ENCODE measurements around the gene OR2T5.
"Not testable (repeated sequence)": the region's sequence is repeated elsewhere in the genome, so short reads cannot be mapped to it uniquely, and the experiment has no call there.

OR2T5 gene, protein sequence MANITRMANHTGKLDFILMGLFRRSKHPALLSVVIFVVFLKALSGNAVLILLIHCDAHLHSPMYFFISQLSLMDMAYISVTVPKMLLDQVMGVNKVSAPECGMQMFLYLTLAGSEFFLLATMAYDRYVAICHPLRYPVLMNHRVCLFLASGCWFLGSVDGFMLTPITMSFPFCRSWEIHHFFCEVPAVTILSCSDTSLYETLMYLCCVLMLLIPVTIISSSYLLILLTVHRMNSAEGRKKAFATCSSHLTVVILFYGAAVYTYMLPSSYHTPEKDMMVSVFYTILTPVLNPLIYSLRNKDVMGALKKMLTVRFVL

DNA sequence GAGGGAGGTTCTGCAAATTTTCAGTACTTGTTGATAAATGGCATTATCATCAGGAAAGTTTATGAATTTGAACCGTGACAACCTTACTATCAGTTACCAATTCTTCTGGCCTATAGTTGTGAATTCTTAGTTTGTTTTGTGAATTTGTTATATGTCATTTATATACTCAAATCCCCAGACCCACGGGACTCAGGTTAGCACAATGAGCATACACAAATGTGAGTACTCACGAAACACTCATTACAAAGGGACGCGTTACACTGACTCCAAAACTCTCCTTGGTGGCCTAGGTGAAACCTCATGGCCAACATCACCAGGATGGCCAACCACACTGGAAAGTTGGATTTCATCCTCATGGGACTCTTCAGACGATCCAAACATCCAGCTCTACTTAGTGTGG, at the start of gene OR2T5:
OR2T5 (plus strand) TSS at position 301 of the 400 bp plus-strand sequence; CDS start at position 301, 0 bp downstream.
- DNase-seq (ENCODE audit: low spot score), result not testable (repeated sequence)

DNA sequence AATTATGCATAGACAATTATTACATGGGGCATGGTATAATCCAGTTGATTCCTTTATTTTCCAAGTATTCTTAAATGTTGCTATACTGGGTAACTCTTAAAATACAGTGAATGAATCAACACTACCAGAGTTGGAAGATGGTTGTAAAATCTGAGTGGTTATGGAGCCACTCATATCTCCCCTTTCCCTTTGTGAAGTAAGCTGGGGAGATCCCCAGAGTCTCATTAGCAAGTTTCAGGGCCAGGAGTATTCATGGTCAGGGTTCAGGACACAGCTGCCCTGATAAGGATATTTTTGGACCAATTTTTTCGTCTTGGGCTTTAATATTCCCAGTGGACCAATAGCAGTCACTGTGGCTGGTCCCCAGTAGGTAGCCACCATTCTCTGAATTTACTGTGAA, 49.7 kb upstream of the OR2T5 start:
- DNase-seq (ENCODE audit: low spot score), result not testable (repeated sequence)

DNA sequence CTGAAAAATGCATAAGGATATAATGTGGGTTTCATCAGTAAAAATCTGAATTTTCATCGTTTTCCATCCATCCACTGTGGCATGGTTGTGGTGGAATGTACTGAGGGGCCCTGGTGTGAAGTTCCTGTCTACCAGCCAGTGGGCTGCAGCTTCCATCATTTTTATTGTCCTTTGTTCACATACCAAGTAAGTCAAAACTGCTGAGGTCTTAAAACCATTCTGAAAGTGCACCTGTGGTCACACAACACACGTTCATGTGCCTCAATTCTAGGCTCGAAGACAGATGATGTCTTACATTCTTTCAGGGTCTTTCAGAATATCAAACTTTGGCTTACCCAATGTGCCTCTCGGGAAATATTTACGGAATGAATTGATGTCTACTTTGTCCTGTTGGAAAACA, 49.1 kb upstream of the OR2T5 start:
- not testable (repeated sequence) for DNase-seq (ENCODE audit: low spot score)

DNA sequence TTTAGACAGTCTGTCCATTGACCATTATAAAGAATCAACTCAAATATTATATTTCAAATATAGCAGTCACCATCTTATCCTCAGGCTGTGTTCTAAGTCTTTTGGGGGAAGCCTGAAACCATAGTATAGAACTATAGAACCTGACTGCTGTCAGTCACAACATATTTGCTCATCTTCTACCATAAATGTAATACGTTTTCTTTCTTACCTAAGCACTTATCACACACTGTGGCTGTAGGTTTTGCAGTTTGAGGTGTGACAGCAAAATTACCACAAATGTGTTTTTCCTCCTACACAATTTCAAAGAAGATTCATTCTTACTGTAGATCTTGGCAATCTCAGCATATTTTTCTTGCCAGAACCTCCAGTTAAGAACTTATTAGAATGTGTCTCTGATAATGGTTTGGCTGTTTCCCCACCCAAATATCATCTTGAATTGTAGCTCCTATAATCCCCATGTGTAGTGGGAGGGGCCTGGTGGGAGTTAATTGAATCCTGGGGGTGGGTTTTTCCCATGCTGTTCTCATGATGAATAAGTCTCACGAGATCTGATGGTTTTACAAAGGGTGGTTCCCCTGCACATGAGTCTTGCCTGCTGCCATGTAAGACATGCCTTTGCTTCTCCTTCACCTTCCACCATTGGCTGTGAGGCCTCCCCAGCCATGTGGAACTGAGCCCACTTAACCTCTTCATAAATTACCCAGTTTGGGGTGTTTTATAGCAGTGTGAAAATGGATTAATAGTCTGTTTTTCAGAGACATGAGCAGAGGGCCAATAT, 45.7 kb upstream of the OR2T5 start:
- DNase-seq (ENCODE audit: low spot score), result not testable (repeated sequence)

DNA sequence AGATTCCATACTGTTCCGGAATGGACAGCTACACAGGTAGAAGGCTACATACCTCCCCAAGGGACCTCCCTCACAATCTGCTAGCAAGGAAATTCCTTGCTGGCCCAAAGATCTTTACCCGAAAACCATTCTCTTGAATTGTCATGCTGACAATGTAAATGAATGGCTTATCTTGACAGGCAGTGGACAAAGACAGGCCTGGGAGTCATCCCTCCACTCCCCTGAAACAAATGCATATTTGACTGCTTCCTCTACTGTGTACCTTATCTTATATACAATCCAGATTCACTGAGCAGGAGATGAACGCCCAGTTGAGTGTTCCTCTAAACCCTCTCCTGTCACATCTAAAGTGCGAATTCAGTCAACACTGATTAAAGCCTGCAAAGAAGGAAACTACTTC, 43.8 kb upstream of the OR2T5 start:
- DNase-seq (ENCODE audit: low spot score), result not testable (repeated sequence)

DNA sequence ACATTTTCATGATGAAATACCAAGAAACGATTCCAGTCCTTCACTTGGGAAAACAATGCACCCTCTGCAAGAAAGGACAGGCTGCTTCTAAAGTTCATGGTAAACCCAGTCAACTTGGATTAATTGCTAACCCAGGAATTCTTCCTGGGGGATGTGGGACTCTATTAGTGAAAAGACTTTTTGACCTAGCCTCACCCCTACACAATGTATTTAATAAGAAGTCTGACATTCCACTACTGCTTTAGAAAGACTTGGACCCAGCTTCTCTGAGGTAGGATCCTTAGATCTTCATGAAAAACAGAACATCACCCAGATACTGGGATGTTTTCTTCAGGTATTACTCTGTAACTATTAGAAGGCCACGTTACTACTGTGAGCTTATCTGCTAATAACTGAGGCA, 43.0 kb upstream of the OR2T5 start, which contains the start of gene OR2T2:
OR2T2 (plus strand) TSS at position 239 of the 400 bp plus-strand sequence. CDS start 7,161 bp downstream, outside the sequence.
- DNase-seq (ENCODE audit: low spot score), result not testable (repeated sequence)

DNA sequence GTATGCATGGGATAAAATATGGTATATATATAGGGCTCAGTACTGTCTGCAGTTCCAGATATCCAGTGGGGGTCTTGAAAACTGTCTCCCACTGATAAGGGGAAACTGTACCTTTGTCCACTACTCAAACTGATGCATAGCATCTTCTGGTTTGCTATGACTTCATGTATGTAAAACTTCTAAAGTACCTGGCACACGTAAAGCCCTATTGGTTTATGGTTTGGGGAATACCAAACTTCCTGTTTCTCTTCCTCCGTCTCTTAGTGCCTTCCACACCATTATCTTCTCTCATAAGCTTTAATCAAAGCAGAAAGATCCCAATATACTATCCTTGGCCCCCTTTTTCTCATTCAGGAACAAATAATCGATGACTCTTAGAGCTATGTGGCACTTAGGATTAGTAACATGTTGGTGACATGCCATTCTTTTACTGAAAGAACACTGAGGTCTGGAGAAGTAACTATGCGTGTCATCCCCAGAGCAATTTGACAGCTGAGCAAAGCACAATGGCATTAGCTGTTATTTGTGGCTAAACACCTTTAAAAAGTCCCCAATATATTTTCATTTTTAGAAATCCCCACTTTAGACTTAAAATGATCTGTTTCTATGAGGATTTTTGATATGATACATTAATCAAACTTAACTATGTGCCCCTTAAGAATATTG, 39.8 kb upstream of the OR2T5 start:
- not testable (repeated sequence) for DNase-seq (ENCODE audit: low spot score)

DNA sequence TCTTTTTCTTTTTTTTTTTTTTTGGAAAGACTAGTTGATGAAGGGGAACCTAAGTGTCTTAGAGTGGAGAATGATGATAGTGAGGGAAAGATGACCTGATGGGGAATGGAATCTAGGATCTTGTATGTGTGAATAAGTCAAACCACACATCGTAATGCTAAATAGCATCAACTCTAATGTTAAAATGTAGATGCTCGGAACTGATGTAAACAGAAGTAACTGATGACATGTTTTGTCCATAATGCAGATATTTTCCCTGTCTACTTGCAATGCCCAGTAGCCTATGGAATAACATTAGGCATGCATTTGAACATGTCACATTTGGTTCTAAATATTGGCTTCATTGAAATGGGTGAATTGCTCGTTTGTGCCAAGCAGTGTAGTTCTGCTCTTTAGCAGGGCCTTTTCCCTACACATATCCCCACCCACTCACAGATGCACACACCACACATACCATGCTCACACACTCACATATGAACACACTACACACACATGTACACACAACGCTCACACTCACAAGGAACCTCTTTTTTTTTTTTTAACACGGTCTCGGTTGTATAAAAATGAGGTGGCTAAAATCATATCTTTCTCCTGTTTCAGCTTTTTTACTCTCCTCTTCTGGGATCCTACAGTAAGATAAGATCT, 38.4 kb upstream of the OR2T5 start:
- DNase-seq (ENCODE audit: low spot score), result not testable (repeated sequence)

DNA sequence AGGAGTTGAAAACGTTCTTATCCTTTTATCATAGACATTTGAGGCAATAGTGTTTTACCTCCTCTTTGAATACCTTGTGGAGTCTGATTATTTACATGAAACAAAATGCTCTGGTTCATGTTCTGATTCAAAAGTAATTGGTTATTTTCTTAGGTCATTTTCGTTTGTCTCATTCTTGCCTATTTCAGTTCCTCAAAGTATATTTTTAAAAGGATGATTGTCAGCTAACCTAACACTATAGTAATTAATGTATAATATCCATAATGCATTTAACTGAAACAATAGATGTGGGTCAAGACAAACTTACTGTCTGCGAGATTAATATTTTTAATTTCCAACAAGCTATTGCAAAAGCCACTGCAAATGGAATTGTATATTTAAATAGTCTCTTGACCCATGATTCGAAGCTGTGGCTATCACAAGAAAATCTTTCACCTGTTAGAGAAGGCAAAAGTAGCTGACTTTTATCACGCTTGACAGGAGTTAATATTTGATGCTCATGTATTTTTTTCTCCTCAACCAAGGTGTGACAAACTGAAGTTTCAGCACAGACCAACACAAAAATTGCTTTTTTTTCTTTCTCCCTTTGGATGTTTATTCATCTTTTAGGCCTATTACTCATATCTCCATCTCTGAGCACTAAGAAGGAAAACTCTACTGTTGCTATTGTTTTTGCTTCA, 37.8 kb upstream of the OR2T5 start:
- DNase-seq (ENCODE audit: low spot score), result not testable (repeated sequence)

DNA sequence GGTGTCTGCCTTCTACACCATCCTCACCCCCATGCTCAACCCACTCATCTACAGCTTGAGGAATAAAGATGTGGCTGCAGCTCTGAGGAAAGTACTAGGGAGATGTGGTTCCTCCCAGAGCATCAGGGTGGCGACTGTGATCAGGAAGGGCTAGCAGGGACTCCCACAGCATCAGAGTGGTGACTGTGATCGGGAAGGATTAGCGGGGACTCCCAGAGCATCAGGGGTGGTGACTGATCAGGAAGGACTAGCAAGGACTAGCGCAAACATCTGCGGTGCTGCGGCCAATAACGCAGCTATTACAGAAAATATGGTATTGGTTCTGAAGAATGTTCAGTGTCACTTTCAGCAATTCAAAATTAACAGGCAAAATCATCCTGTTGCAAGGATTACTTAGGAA, 34.8 kb upstream of the OR2T5 start:
- not testable (repeated sequence) for DNase-seq (ENCODE audit: low spot score)

DNA sequence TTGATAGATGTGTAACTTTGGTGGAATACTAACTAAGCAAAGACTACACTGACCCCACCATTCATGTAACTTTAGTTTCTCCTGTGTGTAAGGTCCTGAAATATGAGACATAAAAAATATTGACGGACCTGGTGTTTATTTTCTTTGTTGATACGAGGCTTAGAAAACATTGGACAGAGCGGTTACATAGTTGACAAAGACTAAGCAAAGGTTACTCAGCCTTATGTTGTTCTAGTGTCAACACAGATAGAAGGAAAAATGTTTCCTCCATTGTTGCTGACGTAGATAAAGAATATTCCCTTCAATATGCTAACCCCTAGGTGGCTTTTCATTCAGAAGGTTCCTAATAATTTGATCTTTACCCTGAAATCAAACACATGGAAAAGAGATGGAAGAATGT, 33.3 kb upstream of the OR2T5 start:
- DNase-seq (ENCODE audit: low spot score), result not testable (repeated sequence)

DNA sequence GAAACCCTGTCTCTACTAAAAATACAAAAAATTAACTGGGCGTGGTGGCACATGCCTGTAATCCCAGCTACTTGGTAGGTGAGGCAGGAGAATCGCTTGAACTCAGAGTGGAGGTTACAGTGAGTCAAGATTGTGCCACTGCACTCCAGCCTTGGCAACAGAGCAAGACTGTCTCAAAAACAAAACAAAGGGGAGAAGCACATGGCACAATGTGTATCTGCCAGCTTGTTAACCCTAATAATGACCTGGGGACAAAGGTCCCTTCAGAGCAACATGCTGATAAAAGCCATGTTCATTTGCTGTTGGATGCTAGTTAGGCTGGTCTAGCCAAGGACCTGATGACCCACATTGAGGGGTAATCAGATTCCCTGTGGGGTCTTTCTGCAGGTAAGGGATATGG, 31.8 kb upstream of the OR2T5 start:
- not testable (repeated sequence) for DNase-seq (ENCODE audit: low spot score)

DNA sequence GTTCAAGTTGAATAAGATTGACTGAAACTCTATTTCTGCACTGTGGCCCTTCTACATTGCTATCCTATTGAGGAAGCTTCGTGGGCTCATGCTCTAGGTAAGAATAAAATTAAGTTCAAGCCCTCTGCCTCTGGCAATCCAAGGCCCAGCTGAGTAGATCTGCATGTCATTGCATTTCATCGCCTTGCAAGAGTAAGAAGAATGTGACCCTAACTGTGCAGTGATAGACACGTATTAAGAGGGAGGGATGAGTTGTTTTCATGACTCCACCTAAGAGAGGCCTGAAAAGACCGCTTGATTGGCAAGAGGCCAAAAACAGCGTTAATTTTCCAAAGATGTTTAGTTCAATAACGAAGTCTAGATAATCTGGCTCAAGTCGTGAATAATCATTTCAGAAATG, 29.3 kb upstream of the OR2T5 start:
- not testable (repeated sequence) for DNase-seq (ENCODE audit: low spot score)

DNA sequence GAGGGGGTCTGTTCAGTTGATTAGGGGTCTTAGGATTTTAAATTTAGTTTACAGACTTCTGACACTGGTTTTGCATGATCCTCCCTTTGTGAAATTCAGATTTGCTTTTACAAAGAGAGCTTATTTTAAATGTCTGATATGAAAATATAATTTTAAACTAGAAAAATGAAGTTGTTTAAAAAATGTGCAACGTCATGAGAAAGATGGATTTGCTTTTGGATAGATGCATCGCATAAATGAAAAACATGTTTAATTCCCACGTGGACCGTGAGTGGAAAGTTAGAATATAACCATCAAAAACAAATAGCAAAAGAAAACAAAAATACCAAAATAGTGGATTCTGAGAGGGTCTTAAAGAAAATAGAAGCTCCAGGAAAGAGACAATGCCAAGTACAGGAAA, 17.2 kb upstream of the OR2T5 start:
- DNase-seq (ENCODE audit: low spot score), result no peak

DNA sequence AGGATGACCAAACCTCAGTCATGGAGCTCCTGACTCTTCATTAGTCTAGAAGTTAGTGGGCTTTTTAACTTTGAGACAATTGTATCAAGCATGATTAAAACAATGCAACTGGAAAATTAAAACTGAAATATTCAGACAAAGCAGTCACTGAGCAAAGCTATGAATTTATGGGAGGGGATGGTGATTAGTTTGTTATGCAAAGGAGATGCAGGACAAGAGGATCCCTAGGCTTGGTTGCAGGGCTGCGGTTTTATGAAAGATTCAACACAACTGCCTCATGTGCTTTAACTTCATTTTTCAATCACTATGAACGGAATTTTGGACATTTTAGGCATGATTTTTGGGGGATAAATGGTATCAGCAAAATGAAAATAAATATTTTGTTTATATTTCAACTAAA, 16.3 kb upstream of the OR2T5 start:
- DNase-seq (ENCODE audit: low spot score), result not testable (repeated sequence)

DNA sequence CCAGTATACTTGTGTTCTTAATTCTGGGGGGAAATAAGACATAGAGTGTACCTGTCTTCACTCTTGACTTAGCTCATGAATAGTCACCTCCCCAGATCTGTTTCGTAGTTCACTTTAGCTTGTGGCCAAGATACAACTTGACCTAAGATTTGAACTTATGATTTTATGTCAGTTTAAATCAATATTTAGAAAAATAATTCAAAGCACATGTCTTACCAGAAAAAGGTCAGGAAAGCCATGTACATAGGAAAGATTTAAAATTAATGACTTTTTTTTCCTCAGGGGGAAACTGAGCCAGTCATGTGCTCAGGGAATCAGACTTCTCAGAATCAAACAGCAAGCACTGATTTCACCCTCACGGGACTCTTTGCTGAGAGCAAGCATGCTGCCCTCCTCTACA, 15.3 kb upstream of the OR2T5 start, which contains the start of gene OR2T3:
OR2T3 (plus strand) TSS at position 301 of the 400 bp plus-strand sequence; CDS start at position 301, 0 bp downstream.
- not testable (repeated sequence) for DNase-seq (ENCODE audit: low spot score)

DNA sequence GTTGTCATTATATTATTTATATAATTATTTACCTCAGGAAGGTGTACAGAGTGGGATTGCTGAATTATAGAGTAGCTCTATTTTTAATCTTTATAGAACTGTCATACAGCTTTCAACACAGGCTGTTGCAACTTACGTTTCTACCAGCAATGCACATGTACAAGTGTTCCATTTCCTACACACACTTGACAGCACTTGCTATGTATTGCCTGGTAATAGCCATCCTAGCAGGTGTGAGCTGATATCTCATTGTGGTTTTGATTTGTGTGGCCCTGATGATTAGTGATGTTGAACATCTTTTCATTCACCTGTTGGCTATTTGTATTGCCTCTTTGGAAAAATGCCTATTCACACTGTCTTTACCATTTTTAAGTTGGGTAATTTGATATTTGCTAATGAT, 12.7 kb upstream of the OR2T5 start:
- DNase-seq (ENCODE audit: low spot score), result not testable (repeated sequence)

DNA sequence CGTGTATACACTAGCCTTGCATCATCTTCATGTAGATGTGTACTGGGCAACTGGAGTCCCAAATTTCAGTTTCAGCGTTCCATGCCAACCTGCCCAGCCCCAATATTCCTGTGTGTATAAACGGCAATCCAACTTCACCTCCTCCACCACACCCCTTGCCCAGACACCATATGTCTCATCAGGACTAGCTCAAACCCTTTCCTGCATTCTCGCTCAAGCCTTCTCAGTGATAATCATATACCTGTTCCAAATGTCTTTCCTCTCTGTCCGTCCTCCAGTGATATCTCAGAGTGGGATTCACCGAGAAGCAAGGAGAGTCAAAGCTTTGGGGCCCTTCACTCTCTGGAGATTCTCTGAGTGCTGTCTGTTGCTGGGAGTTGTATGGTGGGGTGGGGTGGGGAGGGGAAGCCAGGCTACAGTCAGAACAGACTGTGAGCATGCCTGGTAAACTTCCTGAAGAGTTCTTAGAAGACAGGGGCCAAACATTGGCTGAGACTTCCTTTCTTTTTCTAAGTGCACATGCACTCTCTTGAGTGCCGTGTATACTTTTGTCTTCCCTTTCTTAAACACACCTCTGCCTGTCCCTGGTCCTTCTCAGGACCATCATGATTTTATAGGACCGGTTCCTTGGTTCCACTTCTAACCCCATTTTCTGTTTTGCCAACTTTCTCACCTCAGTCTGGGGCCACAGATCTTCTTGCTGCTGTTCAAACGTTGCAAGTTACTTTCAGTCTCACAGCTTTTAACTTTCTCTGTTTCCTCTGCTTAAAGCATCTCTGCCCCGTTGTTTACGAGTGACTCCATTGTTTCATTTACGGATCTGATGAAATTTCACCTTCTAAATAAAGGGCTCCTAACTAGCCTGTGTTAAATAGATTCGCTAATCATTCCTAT, 6.5 kb upstream of the OR2T5 start:
- DNase-seq (ENCODE audit: low spot score), result not testable (repeated sequence)

DNA sequence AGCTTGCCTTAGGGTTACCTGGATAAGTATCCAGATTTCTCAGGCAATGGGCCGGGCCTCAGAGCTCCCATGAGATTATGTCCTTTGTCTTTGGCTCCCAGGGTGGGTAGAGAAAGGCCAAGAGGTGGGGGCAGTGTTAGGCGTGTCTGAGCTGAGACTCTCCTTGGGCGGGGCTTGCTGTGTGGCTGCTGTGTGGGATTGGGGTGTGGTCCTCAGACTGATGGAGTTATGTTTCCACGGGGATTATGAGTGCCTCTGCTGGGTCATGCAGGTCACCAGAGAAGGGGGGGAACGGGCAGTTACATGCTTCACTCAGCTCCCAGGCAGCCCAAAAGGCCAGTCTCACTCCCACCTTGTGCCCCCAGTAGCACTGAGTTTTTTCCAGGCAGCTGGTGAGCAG, 8.3 kb downstream of the OR2T5 start:
- DNase-seq (ENCODE audit: low spot score), result not testable (repeated sequence)
